GM18502 (cell line): ENCODE data around the gene PPP1R12B.
"Not testable (repeated sequence)": the region's sequence is repeated elsewhere in the genome, so short reads cannot be mapped to it uniquely, and the experiment has no call there.

Experiments
- ATAC-seq: cut with Tn5 transposase; IDR thresholded peaks from one replicate; pipeline ENCODE4 v1.9.1; 2021; ENCODE audit warnings: mild to moderate bottlenecking; ENCODE audit not compliant: unreplicated experiment, poor library complexity

PPP1R12B gene

GRCh38 chr1:202348005-202348508, 442 bp upstream of the PPP1R12B start:
- no peak for ATAC-seq

GRCh38 chr1:202349206-202349928, 868 bp downstream of the PPP1R12B start:
- peak; percentile 9 for ATAC-seq

- ATAC-seq = no peak
These were observed 3.2 kb downstream of the PPP1R12B start for GRCh38 chr1:202351725-202352124.

GRCh38 chr1:202352583-202353197, 4.2 kb downstream of the PPP1R12B start:
- ATAC-seq = not testable (repeated sequence)

GRCh38 chr1:202355944-202356553, 7.5 kb downstream of the PPP1R12B start:
- no peak for ATAC-seq

- no peak for ATAC-seq
These were observed 9.0 kb downstream of the PPP1R12B start for GRCh38 chr1:202357506-202357905.

- no peak for ATAC-seq
These were observed 12.7 kb downstream of the PPP1R12B start for GRCh38 chr1:202361224-202361623.

GRCh38 chr1:202361701-202362100, 13.2 kb downstream of the PPP1R12B start:
- no peak for ATAC-seq

GRCh38 chr1:202362212-202362611, 13.7 kb downstream of the PPP1R12B start:
- ATAC-seq = no peak

- no peak for ATAC-seq
These were observed 16.8 kb downstream of the PPP1R12B start for GRCh38 chr1:202365092-202365815.

GRCh38 chr1:202367271-202367670, 18.8 kb downstream of the PPP1R12B start:
- no peak for ATAC-seq

GRCh38 chr1:202370906-202371305, 22.4 kb downstream of the PPP1R12B start:
- ATAC-seq = not testable (repeated sequence)

- no peak for ATAC-seq
These were observed 25.6 kb downstream of the PPP1R12B start for GRCh38 chr1:202374099-202374498.

GRCh38 chr1:202375175-202375574, 26.7 kb downstream of the PPP1R12B start:
- ATAC-seq = not testable (repeated sequence)

- ATAC-seq = no peak
These were observed 27.7 kb downstream of the PPP1R12B start for GRCh38 chr1:202376247-202376646.

- ATAC-seq = not testable (repeated sequence)
These were observed 31.5 kb downstream of the PPP1R12B start for GRCh38 chr1:202379884-202380529.

GRCh38 chr1:202380535-202380934, 32.0 kb downstream of the PPP1R12B start:
- ATAC-seq = not testable (repeated sequence)

- not testable (repeated sequence) for ATAC-seq
These were observed 33.4 kb downstream of the PPP1R12B start for GRCh38 chr1:202381867-202382266.

- ATAC-seq = not testable (repeated sequence)
These were observed 47.3 kb downstream of the PPP1R12B start for GRCh38 chr1:202395831-202396230.

- no peak for ATAC-seq
These were observed 48.8 kb downstream of the PPP1R12B start for GRCh38 chr1:202397256-202397655.
